Type B pancreatic cell (in vitro differentiated cells): ENCODE results near the gene PABPC1L. TPM values are rescaled to one million over a fixed set of nuclear protein-coding genes. Genes with fewer than 3 reads are reported as not detected.

Experiments used
- DNase-seq: peaks from one replicate; pipeline ENCODE4 v3.0.0; 2021; ENCODE audit warnings: mixed read lengths; ENCODE audit not compliant: unreplicated experiment; ENCODE audit errors: extremely low spot score
- H3K27ac Mint-ChIP-seq: 2 replicates; pipeline ENCODE4 v1.8.0; 2021; ENCODE audit warnings: mild to moderate bottlenecking, mixed read lengths
- H3K27me3 Mint-ChIP-seq: 2 replicates; pipeline ENCODE4 v1.8.0; 2021; ENCODE audit warnings: mixed read lengths
- H3K36me3 Mint-ChIP-seq: 2 replicates; pipeline ENCODE4 v1.8.0; 2021; ENCODE audit warnings: mixed read lengths
- H3K4me1 Mint-ChIP-seq: one replicate; pipeline ENCODE4 v1.8.0; 2021; ENCODE audit warnings: mixed read lengths; ENCODE audit not compliant: unreplicated experiment
- H3K4me3 Mint-ChIP-seq: 2 replicates; pipeline ENCODE4 v1.8.0; 2021; ENCODE audit warnings: mild to moderate bottlenecking, mixed read lengths
- H3K9me3 Mint-ChIP-seq: 2 replicates; pipeline ENCODE4 v1.8.0; 2021; ENCODE audit warnings: mixed read lengths
- total RNA-seq: library from RNA; stranded (reverse); gene quantifications from 2 replicates; pipeline ENCODE4 v1.2.1, GENCODE V29; 2021; ENCODE audit warnings: low replicate concordance
- TF ChIP-seq, protein P1 (sequence below): fragments of 200-600 bp; sonication (generic); conservative IDR thresholded peaks from 2 replicates; pipeline ENCODE4 v1.5.0; 2021; ENCODE audit warnings: antibody characterized with exemption, mild to moderate bottlenecking

PABPC1L gene
- total RNA-seq, 1 donor from 2014 or later, result 83.4 TPM

DNA sequence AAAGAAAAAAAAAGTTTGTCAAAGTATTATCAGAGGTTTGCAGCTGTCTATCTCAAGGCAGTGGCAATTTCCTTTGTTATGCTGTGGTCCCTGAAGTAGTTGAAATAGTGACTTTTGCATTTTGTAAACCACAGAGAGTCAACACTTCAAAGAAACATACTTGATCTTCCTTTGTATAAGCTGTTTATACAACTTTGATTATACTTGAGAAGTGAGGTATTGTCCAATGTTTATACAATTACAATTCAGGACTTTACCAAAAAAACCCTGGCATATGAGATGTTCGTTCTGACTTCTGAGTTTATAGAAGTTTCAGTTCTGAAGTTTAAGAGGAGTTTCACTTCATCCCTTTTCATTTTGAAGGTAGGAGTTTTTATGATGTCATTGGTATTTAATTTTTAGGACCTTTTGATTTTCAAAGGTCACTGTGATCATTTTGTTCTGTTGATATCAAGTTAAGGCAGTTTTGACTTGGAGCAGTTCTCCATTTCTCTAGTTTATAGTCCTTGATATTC lies 60.4 kb downstream of the PABPC1L start:
- Mint-ChIP-seq H3K27ac (no peak overlapping the region), H3K4me3 (no peak overlapping the region)

DNA sequence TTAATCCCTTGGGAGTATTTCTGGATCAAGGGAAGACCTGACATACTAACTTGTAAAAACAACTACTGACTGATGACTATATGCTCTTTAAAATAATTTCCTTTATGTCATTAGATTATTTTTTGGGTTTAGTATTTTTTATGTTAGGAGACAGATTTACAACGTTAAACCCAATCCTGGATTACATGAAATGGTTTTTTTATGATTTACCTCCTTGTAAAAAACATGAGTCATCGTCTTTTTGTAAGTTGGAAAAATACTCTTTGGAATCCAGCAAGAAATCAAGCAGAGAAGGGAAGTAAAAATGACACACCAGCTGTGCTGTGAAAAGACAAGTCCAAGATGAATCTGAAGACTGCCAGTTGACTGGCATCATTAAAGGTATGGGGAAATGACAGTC lies 63.2 kb downstream of the PABPC1L start:
- H3K27ac Mint-ChIP-seq, result no peak overlapping the region
- no peaks in the 10 kb centered on the region for H3K9me3 Mint-ChIP-seq
- H3K4me3 Mint-ChIP-seq, result no peak overlapping the region
- DNase-seq, result no peak
- peaks cover 16% of the 10 kb centered on the region for H3K4me1 Mint-ChIP-seq
- H3K36me3 Mint-ChIP-seq, result peaks cover 20% of the 10 kb centered on the region
- no peaks in the 10 kb centered on the region for H3K27me3 Mint-ChIP-seq
- TF ChIP-seq, protein P1, sequence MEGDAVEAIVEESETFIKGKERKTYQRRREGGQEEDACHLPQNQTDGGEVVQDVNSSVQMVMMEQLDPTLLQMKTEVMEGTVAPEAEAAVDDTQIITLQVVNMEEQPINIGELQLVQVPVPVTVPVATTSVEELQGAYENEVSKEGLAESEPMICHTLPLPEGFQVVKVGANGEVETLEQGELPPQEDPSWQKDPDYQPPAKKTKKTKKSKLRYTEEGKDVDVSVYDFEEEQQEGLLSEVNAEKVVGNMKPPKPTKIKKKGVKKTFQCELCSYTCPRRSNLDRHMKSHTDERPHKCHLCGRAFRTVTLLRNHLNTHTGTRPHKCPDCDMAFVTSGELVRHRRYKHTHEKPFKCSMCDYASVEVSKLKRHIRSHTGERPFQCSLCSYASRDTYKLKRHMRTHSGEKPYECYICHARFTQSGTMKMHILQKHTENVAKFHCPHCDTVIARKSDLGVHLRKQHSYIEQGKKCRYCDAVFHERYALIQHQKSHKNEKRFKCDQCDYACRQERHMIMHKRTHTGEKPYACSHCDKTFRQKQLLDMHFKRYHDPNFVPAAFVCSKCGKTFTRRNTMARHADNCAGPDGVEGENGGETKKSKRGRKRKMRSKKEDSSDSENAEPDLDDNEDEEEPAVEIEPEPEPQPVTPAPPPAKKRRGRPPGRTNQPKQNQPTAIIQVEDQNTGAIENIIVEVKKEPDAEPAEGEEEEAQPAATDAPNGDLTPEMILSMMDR, result no peak

More for the DNA sequence above, 60.4 kb downstream of the PABPC1L start:
- Mint-ChIP-seq H3K36me3 (peaks cover 14% of the 10 kb centered on the region), H3K27me3 (no peaks in the 10 kb centered on the region), H3K4me1 (peaks cover 31% of the 10 kb centered on the region), H3K9me3 (no peaks in the 10 kb centered on the region)
- no peak for DNase-seq
- TF ChIP-seq, protein P1, result no peak

DNA sequence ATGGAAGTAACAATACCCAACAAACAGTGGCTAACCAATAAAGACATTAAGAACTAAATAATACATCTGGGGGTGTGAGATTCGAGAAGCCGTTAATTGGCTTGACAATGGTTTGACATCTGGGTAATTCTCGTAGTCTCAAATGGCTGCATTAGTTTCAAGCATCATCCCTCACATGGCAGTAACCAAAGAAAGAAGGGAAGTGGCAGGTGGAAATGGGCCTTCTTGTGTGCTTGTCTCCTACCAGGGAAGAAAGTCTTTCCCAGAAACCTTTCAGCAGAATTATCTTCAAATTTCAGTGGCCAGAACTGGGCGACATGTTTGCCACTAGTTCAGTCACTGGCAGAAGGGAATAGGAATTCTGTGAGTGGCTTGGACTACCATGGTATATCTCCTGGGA lies 66.8 kb downstream of the PABPC1L start:
- Mint-ChIP-seq H3K4me3 (no peak overlapping the region), H3K36me3 (peaks cover 26% of the 10 kb centered on the region), H3K27me3 (no peaks in the 10 kb centered on the region), H3K4me1 (no peaks in the 10 kb centered on the region), H3K9me3 (no peaks in the 10 kb centered on the region), H3K27ac (no peak overlapping the region)
- no peak for DNase-seq
- TF ChIP-seq, protein P1, result no peak

DNA sequence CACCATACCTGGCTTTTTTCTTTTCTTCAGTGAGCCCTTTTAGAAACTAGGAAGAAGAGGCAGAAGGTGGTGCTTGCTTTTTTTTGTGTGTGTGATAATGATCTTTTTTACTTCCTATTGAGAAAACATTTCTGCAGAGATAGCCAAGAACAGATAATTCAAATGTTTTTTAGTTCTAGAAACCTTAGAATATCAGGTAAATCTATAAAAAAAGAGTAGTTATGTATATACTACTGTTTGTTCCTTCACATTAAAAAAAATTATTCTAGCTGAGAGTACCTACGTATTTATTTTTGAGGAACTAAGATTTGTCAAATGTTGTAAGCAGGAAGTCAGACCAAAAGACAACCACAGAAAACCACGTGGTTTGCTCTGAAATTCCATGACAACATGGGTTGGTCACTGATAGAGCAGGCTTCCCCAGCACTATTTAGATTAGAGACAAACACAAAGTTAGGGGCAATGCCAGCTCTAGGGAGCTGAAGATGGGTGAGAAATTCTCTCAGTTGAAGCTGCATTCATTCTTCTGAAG lies 69.3 kb downstream of the PABPC1L start:
- TF ChIP-seq, protein P1, result no peak
- Mint-ChIP-seq H3K4me1 (no peaks in the 10 kb centered on the region), H3K27me3 (no peaks in the 10 kb centered on the region), H3K4me3 (no peak overlapping the region), H3K36me3 (peaks cover 24% of the 10 kb centered on the region), H3K27ac (no peak overlapping the region), H3K9me3 (no peaks in the 10 kb centered on the region)
- no peak for DNase-seq

DNA sequence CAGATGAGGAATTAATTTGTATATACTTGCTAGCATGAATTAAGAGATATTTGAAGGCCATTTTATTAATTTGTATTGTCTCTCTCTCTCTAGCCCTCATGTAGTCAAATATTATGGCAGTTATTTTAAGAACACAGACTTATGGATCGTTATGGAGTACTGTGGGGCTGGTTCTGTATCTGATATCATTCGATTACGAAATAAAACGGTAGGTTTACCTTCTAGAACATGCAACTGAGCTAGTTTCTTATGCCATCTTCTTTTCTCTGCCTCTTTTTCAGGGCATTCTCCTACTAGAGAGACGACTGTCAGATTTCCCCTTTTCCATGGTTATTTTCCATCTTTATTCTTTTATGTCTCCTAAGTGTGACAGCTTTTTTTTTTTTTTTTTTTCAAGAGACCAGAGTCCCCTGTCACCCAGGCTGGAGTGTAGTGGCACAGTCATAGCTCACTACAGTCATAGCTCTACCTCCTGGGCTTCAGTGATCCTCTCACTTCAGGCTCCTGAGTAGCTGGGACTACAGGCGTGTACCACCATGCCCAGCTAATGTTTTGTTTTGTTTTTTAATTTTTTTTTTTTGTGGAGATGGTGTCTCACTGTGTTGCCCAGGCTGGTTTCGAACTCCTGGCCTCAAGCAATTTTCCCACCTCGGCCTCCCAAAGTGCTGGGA lies 72.0 kb downstream of the PABPC1L start:
- Mint-ChIP-seq H3K9me3 (no peaks in the 10 kb centered on the region), H3K27me3 (no peaks in the 10 kb centered on the region)

More for the DNA sequence above, 72.0 kb downstream of the PABPC1L start:
- Mint-ChIP-seq H3K4me3 (no peak overlapping the region), H3K27ac (no peak overlapping the region), H3K36me3 (peaks cover 13% of the 10 kb centered on the region), H3K4me1 (no peaks in the 10 kb centered on the region)
- DNase-seq, result no peak
- TF ChIP-seq, protein P1, result no peak
